Body of pancreas (tissue), 4 donors: ENCODE data around the gene RUNX2.

ENCODE experiments used
- POLR2A ChIP-seq, 3 donors: fragments of 450-650 bp; IDR thresholded peaks; one replicate each; pipeline ENCODE4 v1.6.1; 2016; ENCODE audit warnings: antibody characterized with exemption in 3 of 3, mild to moderate bottlenecking in 2 of 3
- TF ChIP-seq, protein P1 (sequence below), 7 experiments: fragments of 450-650 bp in 4 of 7; fragments of 200-600 bp in 3 of 7; sonication (generic) in 3 of 7; IDR thresholded peaks; one replicate each; pipeline ENCODE4 v1.5.1; 2016 to 2019; ENCODE audit warnings: antibody characterized with exemption in 7 of 7

DNA sequence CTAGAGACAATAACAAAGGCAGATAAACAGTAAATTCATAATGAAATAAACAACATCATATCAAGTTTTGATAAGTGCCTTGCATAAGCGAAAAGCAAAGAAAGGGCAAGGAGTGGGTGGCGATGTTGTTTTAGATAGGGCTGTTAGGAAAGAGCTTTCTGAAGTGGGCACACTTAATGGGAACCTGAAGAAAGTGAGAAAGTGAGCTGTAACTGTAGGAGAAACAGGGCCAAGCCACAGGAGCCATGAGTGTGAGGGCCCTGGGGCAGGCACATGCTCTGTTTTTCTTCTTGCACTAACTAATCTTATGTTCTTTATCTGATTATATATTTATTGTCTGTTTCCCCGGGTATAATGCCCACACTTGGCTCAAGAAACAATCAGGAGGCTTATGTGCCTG is 243.0 kb downstream of the RUNX2 start:
- TF ChIP-seq, protein P1, sequence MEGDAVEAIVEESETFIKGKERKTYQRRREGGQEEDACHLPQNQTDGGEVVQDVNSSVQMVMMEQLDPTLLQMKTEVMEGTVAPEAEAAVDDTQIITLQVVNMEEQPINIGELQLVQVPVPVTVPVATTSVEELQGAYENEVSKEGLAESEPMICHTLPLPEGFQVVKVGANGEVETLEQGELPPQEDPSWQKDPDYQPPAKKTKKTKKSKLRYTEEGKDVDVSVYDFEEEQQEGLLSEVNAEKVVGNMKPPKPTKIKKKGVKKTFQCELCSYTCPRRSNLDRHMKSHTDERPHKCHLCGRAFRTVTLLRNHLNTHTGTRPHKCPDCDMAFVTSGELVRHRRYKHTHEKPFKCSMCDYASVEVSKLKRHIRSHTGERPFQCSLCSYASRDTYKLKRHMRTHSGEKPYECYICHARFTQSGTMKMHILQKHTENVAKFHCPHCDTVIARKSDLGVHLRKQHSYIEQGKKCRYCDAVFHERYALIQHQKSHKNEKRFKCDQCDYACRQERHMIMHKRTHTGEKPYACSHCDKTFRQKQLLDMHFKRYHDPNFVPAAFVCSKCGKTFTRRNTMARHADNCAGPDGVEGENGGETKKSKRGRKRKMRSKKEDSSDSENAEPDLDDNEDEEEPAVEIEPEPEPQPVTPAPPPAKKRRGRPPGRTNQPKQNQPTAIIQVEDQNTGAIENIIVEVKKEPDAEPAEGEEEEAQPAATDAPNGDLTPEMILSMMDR (IDR thresholded peaks at IDR 0.05): no peak
- TF ChIP-seq POLR2A (IDR thresholded peaks at IDR 0.05): no peak
